Caco-2 (cell line): ENCODE measurements around the gene ZBTB43. TPM values are rescaled to one million over a fixed set of nuclear protein-coding genes. Genes with fewer than 3 reads are reported as not detected.
A peak's percentile ranks its signal among the peaks of the same experiment; 100 is the strongest.

ENCODE experiments used
- BruUV-seq: library from RNA; stranded (reverse); fragments of 400-500 nt; replicated peaks from 2 replicates; lab custom pipeline; 2021; lab: Mats Ljungman, UMichigan
- CTCF ChIA-PET: fragments of 300-600 bp; sonication (Branson Sonifier 250); formaldehyde crosslinking; loops from one replicate; lab custom pipeline; 2022; ENCODE audit warnings: antibody characterized with exemption; lab: Charles Lee
- POLR2A ChIA-PET: fragments of 300-600 bp; sonication (Branson Sonifier 250); formaldehyde crosslinking; loops from one replicate; lab custom pipeline; 2022; ENCODE audit warnings: antibody characterized with exemption; lab: Charles Lee
- DNase-seq, 2 experiments: peaks; one replicate each; pipeline versions ENCODE4 v3.0.0 to v3.0.0-alpha.2; 2020 to 2022
- H3K27me3 ChIP-seq: replicated peaks from 2 replicates; pipeline ENCODE4 v1.6.0; 2011; ENCODE audit warnings: low read length; ENCODE audit not compliant: control insufficient read depth, insufficient read depth
- H3K36me3 ChIP-seq: 2 replicates; pipeline ENCODE4 v1.5.1; 2011; ENCODE audit warnings: low read length; ENCODE audit not compliant: control insufficient read depth, insufficient read depth
- H3K4me1 ChIP-seq: fragments of 250-450 bp; sonication (Bioruptor Pico); 2 replicates; pipeline ENCODE4 v1.5.1; 2020; ENCODE audit warnings: mild to moderate bottlenecking
- H3K4me3 ChIP-seq: 2 replicates; pipeline ENCODE4 v1.5.1; 2011; ENCODE audit warnings: low read depth, mild to moderate bottlenecking, control low read depth, low read length
- H3K9me3 ChIP-seq: fragments of 250-450 bp; sonication (Bioruptor Pico); 2 replicates; pipeline ENCODE4 v1.5.1; 2020; ENCODE audit warnings: mild to moderate bottlenecking, moderate library complexity
- H3K27ac Mint-ChIP-seq: one replicate; pipeline ENCODE4 v1.8.0; 2022; ENCODE audit warnings: mixed read lengths; ENCODE audit not compliant: unreplicated experiment
- H3K27me3 Mint-ChIP-seq: one replicate; pipeline ENCODE4 v1.8.0; 2022; ENCODE audit warnings: mixed read lengths; ENCODE audit not compliant: insufficient read depth, unreplicated experiment
- H3K36me3 Mint-ChIP-seq: one replicate; pipeline ENCODE4 v1.8.0; 2022; ENCODE audit warnings: mild to moderate bottlenecking, mixed read lengths; ENCODE audit not compliant: insufficient read depth, unreplicated experiment
- H3K4me1 Mint-ChIP-seq: one replicate; pipeline ENCODE4 v1.8.0; 2022; ENCODE audit warnings: low read depth, mixed read lengths; ENCODE audit not compliant: unreplicated experiment
- H3K4me3 Mint-ChIP-seq: one replicate; pipeline ENCODE4 v1.8.0; 2022; ENCODE audit warnings: mild to moderate bottlenecking, moderate library complexity, mixed read lengths; ENCODE audit not compliant: unreplicated experiment
- H3K9me3 Mint-ChIP-seq: one replicate; pipeline ENCODE4 v1.8.0; 2022; ENCODE audit warnings: mixed read lengths; ENCODE audit not compliant: unreplicated experiment
- intact Hi-C: fragments of 100-400 bp; cut with micrococcal nuclease; formaldehyde crosslinking; loops from one replicate; pipeline ENCODE4 v1.10.0; 2022; ENCODE audit not compliant: unreplicated experiment
- total RNA-seq: library from RNA; stranded (reverse); gene quantifications from 2 replicates; pipeline ENCODE4 v1.2.3, GENCODE V29; 2022
- TF ChIP-seq, protein P1 (sequence below), 2 experiments: fragments of 200-600 bp in 1 of 2; IDR thresholded peaks; 1 replicate in 1 of 2; 2 replicates in 1 of 2; pipeline versions ENCODE4 v1.5.1 to v1.8.0; 2011 to 2022; ENCODE audit warnings: antibody characterized with exemption in 1 of 2, control low read depth in 1 of 2, inconsistent platforms in 1 of 2, low read depth in 1 of 2, low read length in 1 of 2, mild to moderate bottlenecking in 1 of 2, moderate library complexity in 1 of 2; ENCODE audit not compliant: insufficient read depth in 1 of 2, severe bottlenecking in 1 of 2, unreplicated experiment in 1 of 2

The ZBTB43 gene
- total RNA-seq, 1 experiment from 2014 or later: 18.5 TPM

DNA sequence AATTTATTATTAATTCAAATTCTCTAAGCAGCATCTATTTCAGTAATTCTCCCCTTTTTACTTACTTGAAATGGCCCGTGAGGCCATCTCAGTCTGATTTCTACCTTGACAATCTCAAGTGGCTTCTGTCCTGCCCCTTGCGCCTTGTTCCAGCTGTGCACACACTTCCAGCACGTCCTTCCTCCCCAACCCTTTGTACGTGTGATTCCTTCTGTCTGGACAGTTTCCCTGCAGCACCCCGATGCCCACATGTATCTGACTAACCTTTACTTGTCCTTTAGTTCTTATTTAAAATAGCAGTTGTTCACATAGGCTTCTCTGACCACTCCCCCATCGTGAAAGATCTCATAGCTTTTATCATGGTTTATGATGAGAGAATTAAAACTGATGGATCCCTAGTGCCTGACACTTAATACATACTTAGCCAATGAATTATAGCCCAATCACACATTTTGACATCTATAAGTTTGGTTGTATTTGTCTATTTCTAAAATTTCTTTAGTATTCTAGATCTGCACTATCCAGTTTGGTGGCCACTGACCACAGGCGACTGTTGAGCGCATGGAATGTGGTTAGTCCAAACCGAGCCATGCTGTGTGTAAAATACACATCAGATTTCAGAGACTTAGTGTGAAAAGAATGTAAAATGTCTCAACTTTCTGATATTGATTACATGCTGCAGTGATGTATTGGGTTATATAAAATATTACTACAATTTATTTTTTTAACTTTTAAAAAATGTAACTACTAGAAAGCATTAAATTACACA is 69.9 kb downstream of the ZBTB43 start:
- Mint-ChIP-seq H3K4me1 (peaks cover 23% of the 10 kb centered on the region), H3K9me3 (no peaks in the 10 kb centered on the region), H3K27me3 (no peaks in the 10 kb centered on the region), H3K27ac (no peak overlapping the region), H3K36me3 (peaks cover 23% of the 10 kb centered on the region), H3K4me3 (no peak overlapping the region)
- CTCF ChIA-PET: no interaction called here
- no peaks in the 10 kb centered on the region for H3K27me3 ChIP-seq
- intact Hi-C loops: no loop called here
- POLR2A ChIA-PET: no interaction called here
- H3K4me3 ChIP-seq: no peak overlapping the region
- peaks cover 12% of the 10 kb centered on the region for H3K4me1 ChIP-seq
- TF ChIP-seq, protein P1, sequence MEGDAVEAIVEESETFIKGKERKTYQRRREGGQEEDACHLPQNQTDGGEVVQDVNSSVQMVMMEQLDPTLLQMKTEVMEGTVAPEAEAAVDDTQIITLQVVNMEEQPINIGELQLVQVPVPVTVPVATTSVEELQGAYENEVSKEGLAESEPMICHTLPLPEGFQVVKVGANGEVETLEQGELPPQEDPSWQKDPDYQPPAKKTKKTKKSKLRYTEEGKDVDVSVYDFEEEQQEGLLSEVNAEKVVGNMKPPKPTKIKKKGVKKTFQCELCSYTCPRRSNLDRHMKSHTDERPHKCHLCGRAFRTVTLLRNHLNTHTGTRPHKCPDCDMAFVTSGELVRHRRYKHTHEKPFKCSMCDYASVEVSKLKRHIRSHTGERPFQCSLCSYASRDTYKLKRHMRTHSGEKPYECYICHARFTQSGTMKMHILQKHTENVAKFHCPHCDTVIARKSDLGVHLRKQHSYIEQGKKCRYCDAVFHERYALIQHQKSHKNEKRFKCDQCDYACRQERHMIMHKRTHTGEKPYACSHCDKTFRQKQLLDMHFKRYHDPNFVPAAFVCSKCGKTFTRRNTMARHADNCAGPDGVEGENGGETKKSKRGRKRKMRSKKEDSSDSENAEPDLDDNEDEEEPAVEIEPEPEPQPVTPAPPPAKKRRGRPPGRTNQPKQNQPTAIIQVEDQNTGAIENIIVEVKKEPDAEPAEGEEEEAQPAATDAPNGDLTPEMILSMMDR (IDR thresholded peaks at IDR 0.05; ENCODE audit: insufficient read depth in 1 of 2, low read depth in 1 of 2, low read length in 1 of 2, severe bottlenecking in 1 of 2, unreplicated experiment in 1 of 2): no peak
- BruUV-seq: no TSS peak
- no peaks in the 10 kb centered on the region for H3K36me3 ChIP-seq
- no peak for DNase-seq
- no peaks in the 10 kb centered on the region for H3K9me3 ChIP-seq

GRCh38 chr9:126875756-126876510 is 71.1 kb downstream of the ZBTB43 start:
- peaks cover 23% of the 10 kb centered on the region for H3K4me1 Mint-ChIP-seq
- POLR2A ChIA-PET: no interaction called here
- H3K36me3 Mint-ChIP-seq: peaks cover 25% of the 10 kb centered on the region
- BruUV-seq: no TSS peak
- CTCF ChIA-PET: no interaction called here
- intact Hi-C loops: no loop called here
- no peak for DNase-seq
- no peak overlapping the region for H3K4me3 ChIP-seq
- no peaks in the 10 kb centered on the region for H3K9me3 ChIP-seq
- H3K27me3 ChIP-seq: no peaks in the 10 kb centered on the region
- peaks cover 12% of the 10 kb centered on the region for H3K4me1 ChIP-seq
- TF ChIP-seq, protein P1 (IDR thresholded peaks at IDR 0.05; ENCODE audit: insufficient read depth in 1 of 2, low read depth in 1 of 2, low read length in 1 of 2, severe bottlenecking in 1 of 2, unreplicated experiment in 1 of 2): no peak
- H3K27me3 Mint-ChIP-seq: no peaks in the 10 kb centered on the region
- no peaks in the 10 kb centered on the region for H3K9me3 Mint-ChIP-seq
- H3K36me3 ChIP-seq: no peaks in the 10 kb centered on the region; the same call in 1 of the 2 replicates
- peak overlapping the region; percentile 50 for H3K27ac Mint-ChIP-seq
- no peak overlapping the region for H3K4me3 Mint-ChIP-seq

GRCh38 chr9:126876531-126876930 is 71.7 kb downstream of the ZBTB43 start:
- no peaks in the 10 kb centered on the region; the same call in 1 of the 2 replicates for H3K36me3 ChIP-seq

More at GRCh38 chr9:126876531-126876930, 71.7 kb downstream of the ZBTB43 start:
- ChIA-PET POLR2A (no interaction called here), CTCF (no interaction called here)
- Histone ChIP-seq H3K9me3 (no peaks in the 10 kb centered on the region), H3K4me1 (peaks cover 12% of the 10 kb centered on the region), H3K27me3 (no peaks in the 10 kb centered on the region), H3K4me3 (no peak overlapping the region)
- Mint-ChIP-seq H3K4me1 (peaks cover 23% of the 10 kb centered on the region), H3K27me3 (no peaks in the 10 kb centered on the region), H3K4me3 (no peak overlapping the region), H3K9me3 (no peaks in the 10 kb centered on the region), H3K36me3 (peaks cover 22% of the 10 kb centered on the region), H3K27ac (peak overlapping the region; percentile 50)
- intact Hi-C loops: no loop called here
- no peak for DNase-seq
- TF ChIP-seq, protein P1 (IDR thresholded peaks at IDR 0.05; ENCODE audit: insufficient read depth in 1 of 2, low read depth in 1 of 2, low read length in 1 of 2, severe bottlenecking in 1 of 2, unreplicated experiment in 1 of 2): no peak
- BruUV-seq: no TSS peak
